H9 (cell line): ENCODE measurements around the gene TGFBR2. TPM values are rescaled to one million over a fixed set of nuclear protein-coding genes. Genes with fewer than 3 reads are reported as not detected.

Experiments
- DNase-seq: peaks from one replicate; pipeline ENCODE4 v3.0.0-alpha.2; 2017
- H2AFZ ChIP-seq: one replicate; pipeline ENCODE4 v1.6.1; 2013; ENCODE audit warnings: mild to moderate bottlenecking, low read length, control low read depth, moderate library complexity
- H2AK5ac ChIP-seq: 2 replicates; pipeline ENCODE4 v1.6.1; 2013; ENCODE audit warnings: low read length, control low read depth, mixed read lengths; ENCODE audit not compliant: insufficient read length
- H2BK120ac ChIP-seq: one replicate; pipeline ENCODE4 v1.6.1; 2013; ENCODE audit warnings: low read depth, mild to moderate bottlenecking, low read length, control low read depth, inconsistent platforms; ENCODE audit not compliant: poor library complexity, severe bottlenecking
- H2BK12ac ChIP-seq: 2 replicates; pipeline ENCODE4 v1.6.1; 2013; ENCODE audit warnings: low read length, control low read depth, mixed read lengths, low read depth; ENCODE audit not compliant: insufficient read length
- H2BK15ac ChIP-seq: 2 replicates; pipeline ENCODE4 v1.6.1; 2013; ENCODE audit warnings: low read depth, low read length, control low read depth
- H2BK20ac ChIP-seq: one replicate; pipeline ENCODE4 v1.6.1; 2013; ENCODE audit warnings: low read depth, mild to moderate bottlenecking, low read length, control low read depth, inconsistent platforms; ENCODE audit not compliant: poor library complexity, severe bottlenecking
- H2BK5ac ChIP-seq: 2 replicates; pipeline ENCODE4 v1.6.1; 2013; ENCODE audit warnings: low read length, control low read depth, mixed read lengths; ENCODE audit not compliant: insufficient read length
- H3K14ac ChIP-seq: 2 replicates; pipeline ENCODE4 v1.6.1; 2013; ENCODE audit warnings: low read length, control low read depth; ENCODE audit not compliant: insufficient read depth
- H3K18ac ChIP-seq: 2 replicates; pipeline ENCODE4 v1.6.1; 2013; ENCODE audit warnings: low read depth, mild to moderate bottlenecking, mixed read lengths, low read length, control low read depth; ENCODE audit not compliant: insufficient read length
- H3K23ac ChIP-seq: 2 replicates; pipeline ENCODE4 v1.6.1; 2013; ENCODE audit warnings: low read length, control low read depth, mixed read lengths, low read depth; ENCODE audit not compliant: insufficient read length
- H3K23me2 ChIP-seq: 2 replicates; pipeline ENCODE4 v1.6.1; 2013; ENCODE audit warnings: low read depth, mild to moderate bottlenecking, mixed read lengths, low read length, control low read depth; ENCODE audit not compliant: insufficient read length, poor library complexity, severe bottlenecking
- H3K27ac ChIP-seq: 2 replicates; pipeline ENCODE4 v1.5.1; 2013; ENCODE audit warnings: low read length, control low read depth, mixed read lengths, low read depth; ENCODE audit not compliant: insufficient read length
- H3K27me3 ChIP-seq: 2 replicates; pipeline ENCODE4 v1.6.1; 2013; ENCODE audit warnings: low read length, control low read depth, inconsistent platforms; ENCODE audit not compliant: insufficient read depth
- H3K4ac ChIP-seq: 2 replicates; pipeline ENCODE4 v1.6.1; 2013; ENCODE audit warnings: low read depth, mild to moderate bottlenecking, control low read depth, inconsistent platforms, low read length, moderate library complexity
- H3K4me1 ChIP-seq: 2 replicates; pipeline ENCODE4 v1.6.1; 2013; ENCODE audit warnings: low read length, control low read depth, inconsistent platforms; ENCODE audit not compliant: insufficient read depth
- H3K4me2 ChIP-seq: 2 replicates; pipeline ENCODE4 v1.6.1; 2013; ENCODE audit warnings: low read length, control low read depth, mixed read lengths; ENCODE audit not compliant: insufficient read length, insufficient read depth
- H3K56ac ChIP-seq: 2 replicates; pipeline ENCODE4 v1.6.1; 2013; ENCODE audit warnings: low read depth, mild to moderate bottlenecking, mixed read lengths, low read length, control low read depth; ENCODE audit not compliant: insufficient read length
- H3K79me1 ChIP-seq: 2 replicates; pipeline ENCODE4 v1.6.1; 2013; ENCODE audit warnings: low read depth, mild to moderate bottlenecking, moderate library complexity, low read length, control low read depth, inconsistent platforms; ENCODE audit not compliant: insufficient read depth, poor library complexity, severe bottlenecking
- H3K79me2 ChIP-seq: 2 replicates; pipeline ENCODE4 v1.6.1; 2013; ENCODE audit warnings: low read length, control low read depth, inconsistent platforms; ENCODE audit not compliant: insufficient read depth
- H3K9ac ChIP-seq: 2 replicates; pipeline ENCODE4 v1.6.1; 2013; ENCODE audit warnings: low read length, control low read depth, mixed read lengths; ENCODE audit not compliant: insufficient read length; ENCODE audit errors: extremely low read depth
- H3K9me3 ChIP-seq: one replicate; pipeline ENCODE4 v1.6.1; 2013; ENCODE audit warnings: low read depth, low read length, inconsistent platforms; ENCODE audit not compliant: control insufficient read depth
- H3T11ph ChIP-seq: one replicate; pipeline ENCODE4 v1.6.1; 2013; ENCODE audit warnings: mild to moderate bottlenecking, low read length, control low read depth, inconsistent platforms
- H4K20me1 ChIP-seq: one replicate; pipeline ENCODE4 v1.6.1; 2013; ENCODE audit not compliant: control insufficient read depth, insufficient read length, insufficient read depth
- H4K5ac ChIP-seq: 2 replicates; pipeline ENCODE4 v1.6.1; 2013; ENCODE audit warnings: low read depth, mild to moderate bottlenecking, mixed read lengths, low read length, control low read depth; ENCODE audit not compliant: insufficient read length
- H4K8ac ChIP-seq: replicated peaks from 2 replicates; pipeline ENCODE4 v1.6.1; 2013; ENCODE audit warnings: low read length, control low read depth, mixed read lengths, low read depth; ENCODE audit not compliant: insufficient read length
- H4K91ac ChIP-seq: 2 replicates; pipeline ENCODE4 v1.6.1; 2013; ENCODE audit warnings: low read depth, mild to moderate bottlenecking, moderate library complexity, mixed read lengths, low read length, control low read depth; ENCODE audit not compliant: insufficient read length
- H3K27ac Mint-ChIP-seq, 3 experiments: 2 replicates in 2 of 3; 3 replicates in 1 of 3; pipeline ENCODE4 v1.8.0; 2020 to 2021; ENCODE audit warnings: mixed read lengths in 3 of 3, mild to moderate bottlenecking in 1 of 3, moderate library complexity in 1 of 3
- H3K27me3 Mint-ChIP-seq: 2 replicates; pipeline ENCODE4 v1.8.0; 2021; ENCODE audit warnings: low read depth, mild to moderate bottlenecking, moderate library complexity, mixed read lengths
- H3K36me3 Mint-ChIP-seq, 3 experiments: 2 replicates in 2 of 3; 3 replicates in 1 of 3; pipeline ENCODE4 v1.8.0; 2020 to 2021; ENCODE audit warnings: low read depth in 3 of 3, mixed read lengths in 3 of 3; ENCODE audit not compliant: insufficient read depth in 1 of 3
- H3K4me1 Mint-ChIP-seq, 2 experiments: 2 replicates each; pipeline ENCODE4 v1.8.0; 2020; ENCODE audit warnings: mixed read lengths in 2 of 2
- H3K4me3 Mint-ChIP-seq, 2 experiments: 2 replicates in 1 of 2; 3 replicates in 1 of 2; pipeline ENCODE4 v1.8.0; 2020 to 2021; ENCODE audit warnings: mild to moderate bottlenecking in 2 of 2, mixed read lengths in 2 of 2, moderate library complexity in 1 of 2
- H3K9me3 Mint-ChIP-seq, 2 experiments: 2 replicates in 1 of 2; 3 replicates in 1 of 2; pipeline ENCODE4 v1.8.0; 2020; ENCODE audit warnings: mild to moderate bottlenecking in 2 of 2, mixed read lengths in 2 of 2, moderate library complexity in 1 of 2
- WGBS: extraction: QIAGEN DNeasy Blood & Tissue Kit; methylation state at CpG from one replicate; pipeline ENCODE4 v1.1.7; 2013; ENCODE audit warnings: missing lambda C conversion rate, low lambda C conversion rate, mixed read lengths; ENCODE audit not compliant: insufficient read length; ENCODE audit errors: extremely low coverage; 5-methylcytosine and 5-hydroxymethylcytosine counted together
- total RNA-seq: library from RNA; stranded (reverse); gene quantifications from 2 replicates; pipeline ENCODE4 v1.2.1, GENCODE V29; 2021
- TF ChIP-seq, protein P1 (sequence below): fragments of 200-600 bp; sonication (generic); conservative IDR thresholded peaks from 3 replicates; pipeline ENCODE4 v1.8.0; 2021; ENCODE audit warnings: antibody characterized with exemption, mild to moderate bottlenecking

The TGFBR2 gene
- total RNA-seq, 1 experiment from 2014 or later: 10.6 TPM

DNA sequence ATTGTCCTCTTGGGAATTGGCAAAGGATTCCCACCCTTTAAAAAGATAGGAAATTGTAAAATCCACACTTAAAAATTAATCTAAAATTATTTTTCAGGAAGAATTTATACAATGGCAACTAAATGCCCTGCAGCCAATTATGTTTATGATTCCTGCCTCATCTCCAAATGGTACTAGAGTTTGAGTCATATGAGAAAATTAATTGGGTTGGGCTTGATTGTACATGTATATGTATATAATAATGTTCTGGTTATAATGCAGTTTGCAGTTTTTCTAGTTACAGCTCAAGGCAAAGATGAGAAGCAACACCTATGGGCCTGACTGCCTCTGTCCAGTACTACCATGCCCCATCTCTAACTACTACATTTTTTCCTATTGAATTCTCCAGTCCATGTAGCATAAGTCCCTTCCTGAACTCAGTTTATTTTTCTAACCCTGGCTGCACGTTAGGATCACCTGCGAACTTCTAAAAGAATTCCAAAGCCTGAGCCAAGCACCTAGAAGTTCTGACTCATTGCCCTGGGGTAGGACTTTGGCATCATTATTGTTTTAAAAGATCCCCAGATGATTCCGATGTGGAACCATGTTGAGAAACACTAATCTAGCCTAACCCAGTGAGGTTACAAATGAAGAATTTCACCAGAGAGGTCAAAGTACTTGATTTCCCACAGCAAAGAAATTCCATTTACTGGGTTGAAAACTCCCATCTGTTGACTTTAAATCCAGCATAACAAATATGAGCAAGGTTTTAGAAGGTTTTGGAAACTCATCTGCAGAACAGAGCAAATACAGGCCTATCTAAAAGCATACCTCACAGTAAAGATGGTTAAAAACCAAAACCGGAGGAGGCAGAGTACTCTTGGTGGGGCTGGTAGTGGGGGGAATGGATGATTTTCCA, 19.4 kb downstream of the TGFBR2 start:
- Mint-ChIP-seq H3K27ac (peak overlapping the region in 1 of 3 experiments; percentile 37; a peak in 1 of 7 replicates), H3K4me3 (no peak overlapping the region), H3K27me3 (no peaks in the 10 kb centered on the region), H3K36me3 (peaks cover 12 to 20% (median 13%) of the 10 kb centered on the region in 3 experiments; a peak in 6 of 7 replicates), H3K4me1 (peaks cover 38 to 41% of the 10 kb centered on the region in 2 experiments), H3K9me3 (no peaks in the 10 kb centered on the region)
- Histone ChIP-seq H3K14ac (no peak overlapping the region), H3K23ac (no peak overlapping the region), H3K27me3 (no peaks in the 10 kb centered on the region), H2BK15ac (no peak overlapping the region), H3K56ac (no peak overlapping the region), H3K18ac (no peak overlapping the region), H2BK5ac (no peak overlapping the region), H2AK5ac (no peak overlapping the region), H2BK20ac (no peak overlapping the region), H2BK12ac (no peak overlapping the region), H4K8ac (no peak overlapping the region), H2AFZ (no peak overlapping the region), H3K4me2 (no peak overlapping the region), H2BK120ac (no peak overlapping the region), H3K27ac (no peak overlapping the region), H4K20me1 (no peaks in the 10 kb centered on the region), H3K9me3 (no peaks in the 10 kb centered on the region), H3K4me1 (peaks cover 4% of the 10 kb centered on the region), H3K79me2 (peaks cover 2% of the 10 kb centered on the region; the same call in 1 of the 2 replicates), H3K9ac (no peak overlapping the region), H4K5ac (no peak overlapping the region), H3K4ac (no peak overlapping the region), H4K91ac (no peak overlapping the region), H3T11ph (no peak overlapping the region), H3K23me2 (no peaks in the 10 kb centered on the region), H3K79me1 (no peaks in the 10 kb centered on the region)
- WGBS: no CpG with 5 or more reads among the region's 4 CpGs
- DNase-seq: no peak
- TF ChIP-seq, protein P1, sequence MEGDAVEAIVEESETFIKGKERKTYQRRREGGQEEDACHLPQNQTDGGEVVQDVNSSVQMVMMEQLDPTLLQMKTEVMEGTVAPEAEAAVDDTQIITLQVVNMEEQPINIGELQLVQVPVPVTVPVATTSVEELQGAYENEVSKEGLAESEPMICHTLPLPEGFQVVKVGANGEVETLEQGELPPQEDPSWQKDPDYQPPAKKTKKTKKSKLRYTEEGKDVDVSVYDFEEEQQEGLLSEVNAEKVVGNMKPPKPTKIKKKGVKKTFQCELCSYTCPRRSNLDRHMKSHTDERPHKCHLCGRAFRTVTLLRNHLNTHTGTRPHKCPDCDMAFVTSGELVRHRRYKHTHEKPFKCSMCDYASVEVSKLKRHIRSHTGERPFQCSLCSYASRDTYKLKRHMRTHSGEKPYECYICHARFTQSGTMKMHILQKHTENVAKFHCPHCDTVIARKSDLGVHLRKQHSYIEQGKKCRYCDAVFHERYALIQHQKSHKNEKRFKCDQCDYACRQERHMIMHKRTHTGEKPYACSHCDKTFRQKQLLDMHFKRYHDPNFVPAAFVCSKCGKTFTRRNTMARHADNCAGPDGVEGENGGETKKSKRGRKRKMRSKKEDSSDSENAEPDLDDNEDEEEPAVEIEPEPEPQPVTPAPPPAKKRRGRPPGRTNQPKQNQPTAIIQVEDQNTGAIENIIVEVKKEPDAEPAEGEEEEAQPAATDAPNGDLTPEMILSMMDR: no peak
